GM12873 (cell line): ENCODE measurements around the gene PCDH15.
A peak's percentile ranks its signal among the peaks of the same experiment; 100 is the strongest.

Experiments used
- CTCF ChIP-seq: IDR thresholded peaks from 2 replicates; pipeline ENCODE4 v1.5.1; 2012; ENCODE audit warnings: low read depth, mild to moderate bottlenecking, moderate library complexity, low read length, control low read depth; ENCODE audit not compliant: insufficient read depth; ENCODE audit errors: missing control alignments

The PCDH15 gene

GRCh38 chr10:54800741-54801421 lies at the start of gene PCDH15:
Gene PCDH15, minus strand, starts transcription at chr10:54801231. Its CDS starts 136,969 bp downstream, at chr10:54664262.
- peak; percentile 6 for TF ChIP-seq CTCF

GRCh38 chr10:54843932-54844331 lies 42.9 kb upstream of the PCDH15 start:
- TF ChIP-seq CTCF, result no peak

- TF ChIP-seq CTCF, result no peak
Measured at GRCh38 chr10:54843085-54843646, 42.1 kb upstream of the PCDH15 start.

GRCh38 chr10:54837479-54837878 lies 36.4 kb upstream of the PCDH15 start:
- no peak for TF ChIP-seq CTCF

- TF ChIP-seq CTCF, result no peak
Measured at GRCh38 chr10:54833029-54833428, 32.0 kb upstream of the PCDH15 start.

GRCh38 chr10:54826994-54827560 lies 26.0 kb upstream of the PCDH15 start:
- no peak for TF ChIP-seq CTCF

GRCh38 chr10:54815583-54815982 lies 14.6 kb upstream of the PCDH15 start:
- TF ChIP-seq CTCF, result no peak
